ENCODE measurements around the gene GPR137.

- TF ChIP-seq CTCF (IDR thresholded peaks at IDR 0.05; ENCODE audit: low read depth, low read length) (no peak), MAX (IDR thresholded peaks at IDR 0.05; ENCODE audit: low read depth, low read length) (no peak), POLR2A (IDR thresholded peaks at IDR 0.05; ENCODE audit: extremely low read depth, insufficient read length) (no peak)
These were observed 23.2 kb upstream of the GPR137 start for GRCh38 chr11:64262271-64263002.

Measured in NB4 (cell line).